HUES64 (cell line): ENCODE data around the gene CD24. TPM values are rescaled to one million over a fixed set of nuclear protein-coding genes. Genes with fewer than 3 reads are reported as not detected.
"Not testable (repeated sequence)": the region's sequence is repeated elsewhere in the genome, so short reads cannot be mapped to it uniquely, and the experiment has no call there.

Experiments
- H3K27ac ChIP-seq: 2 replicates; pipeline ENCODE4 v1.7.0; 2013; ENCODE audit warnings: low read depth, low read length, inconsistent platforms
- H3K27me3 ChIP-seq: 2 replicates; pipeline ENCODE4 v1.6.1; 2013; ENCODE audit warnings: mild to moderate bottlenecking, low read length; ENCODE audit not compliant: insufficient read depth
- H3K36me3 ChIP-seq: 2 replicates; pipeline ENCODE4 v1.6.1; 2013; ENCODE audit warnings: mild to moderate bottlenecking, low read length; ENCODE audit not compliant: insufficient read depth
- H3K4me1 ChIP-seq: 2 replicates; pipeline ENCODE4 v1.6.1; 2013; ENCODE audit warnings: mild to moderate bottlenecking, low read length, moderate library complexity; ENCODE audit not compliant: insufficient read depth
- H3K4me3 ChIP-seq: 2 replicates; pipeline ENCODE4 v1.5.1; 2013; ENCODE audit warnings: mild to moderate bottlenecking, low read length, moderate library complexity
- H3K9ac ChIP-seq: 2 replicates; pipeline ENCODE4 v1.6.1; 2013; ENCODE audit warnings: mild to moderate bottlenecking, low read depth, low read length
- H3K9me3 ChIP-seq: 2 replicates; pipeline ENCODE4 v1.6.1; 2013; ENCODE audit warnings: low read depth, low read length; ENCODE audit not compliant: insufficient read depth
- WGBS: fragments of 150-250, 120-280 bp; methylation state at CpG from one replicate; pipeline ENCODE4 v1.1.7; 2013; ENCODE audit warnings: missing lambda C conversion rate; 5-methylcytosine and 5-hydroxymethylcytosine counted together
- polyA plus RNA-seq, 2 experiments: library from polyadenylated mRNA; stranded (reverse); fragments of 50-300 nt; gene quantifications; one replicate each; pipeline ENCODE4 v1.2.3, GENCODE V29; 2013

Gene CD24, protein sequence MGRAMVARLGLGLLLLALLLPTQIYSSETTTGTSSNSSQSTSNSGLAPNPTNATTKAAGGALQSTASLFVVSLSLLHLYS
- polyA plus RNA-seq (2013, experiment 1 of 2) = 1,556 TPM
- polyA plus RNA-seq (2013, experiment 2 of 2) = 1,396 TPM

- H3K9ac ChIP-seq = peak within 1 kb of the TSS; percentile 100
- WGBS = under 1% methylated on average over 73 of the region's 73 CpGs
- peak within 1 kb of the TSS; percentile 100 for H3K4me3 ChIP-seq
- peaks cover 38% of the 10 kb centered on the region for H3K36me3 ChIP-seq
- peak within 1 kb of the TSS; percentile 99 for H3K27ac ChIP-seq
- H3K27me3 ChIP-seq = no peaks in the 10 kb centered on the region
- peaks cover 23% of the 10 kb centered on the region for H3K4me1 ChIP-seq
- no peaks in the 10 kb centered on the region for H3K9me3 ChIP-seq
These were observed at the start of gene CD24 for GRCh38 chr6:106974336-106974998. Gene CD24, minus strand, starts transcription at chr6:106974729. Its CDS starts 83 bp downstream, at chr6:106974646.

- H3K4me3 ChIP-seq = no peak overlapping the region
- H3K27ac ChIP-seq = no peak overlapping the region
- H3K36me3 ChIP-seq = no peaks in the 10 kb centered on the region
- no peaks in the 10 kb centered on the region for H3K4me1 ChIP-seq
- no peaks in the 10 kb centered on the region for H3K27me3 ChIP-seq
- no peak overlapping the region for H3K9ac ChIP-seq
- no CpG with 5 or more reads among the region's 1 CpG for WGBS
- H3K9me3 ChIP-seq = no peaks in the 10 kb centered on the region
These were observed 47.1 kb upstream of the CD24 start for GRCh38 chr6:107021446-107022185.

GRCh38 chr6:107020239-107020638, 45.7 kb upstream of the CD24 start:
- Histone ChIP-seq H3K9me3 (no peaks in the 10 kb centered on the region), H3K4me3 (no peak overlapping the region), H3K27ac (no peak overlapping the region), H3K27me3 (no peaks in the 10 kb centered on the region), H3K4me1 (no peaks in the 10 kb centered on the region), H3K36me3 (no peaks in the 10 kb centered on the region), H3K9ac (no peak overlapping the region)
- WGBS = 91% methylated on average over 4 of the region's 4 CpGs

- WGBS = 93% methylated on average over 8 of the region's 8 CpGs
- not testable (repeated sequence) for H3K27ac ChIP-seq, H3K9me3 ChIP-seq, H3K9ac ChIP-seq, H3K27me3 ChIP-seq, H3K36me3 ChIP-seq, H3K4me3 ChIP-seq, H3K4me1 ChIP-seq
These were observed 45.1 kb upstream of the CD24 start for GRCh38 chr6:107019628-107020027.

DNA sequence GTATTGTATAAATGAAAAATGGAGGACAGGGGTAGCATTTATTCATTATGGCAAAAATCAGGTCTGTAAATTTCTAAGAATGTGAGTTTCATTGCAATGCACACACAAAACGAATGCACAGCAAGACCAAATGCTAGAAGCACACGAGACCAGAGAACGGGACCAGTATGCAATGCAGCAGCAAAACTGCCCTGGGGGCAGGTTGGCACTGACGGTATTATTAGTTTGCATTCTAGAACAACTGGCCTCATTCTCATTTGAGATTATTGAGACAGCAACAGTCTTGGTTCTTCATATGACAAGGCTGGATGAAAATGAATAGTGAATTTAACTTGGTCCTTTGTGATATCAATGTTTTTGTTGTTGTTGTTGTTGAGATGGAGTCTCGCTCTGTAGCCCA, 44.5 kb upstream of the CD24 start:
- Histone ChIP-seq H3K9ac (no peak overlapping the region), H3K36me3 (no peaks in the 10 kb centered on the region), H3K4me1 (no peaks in the 10 kb centered on the region), H3K27me3 (no peaks in the 10 kb centered on the region), H3K4me3 (no peak overlapping the region), H3K9me3 (no peaks in the 10 kb centered on the region), H3K27ac (no peak overlapping the region)
- 97% methylated on average over 5 of the region's 5 CpGs for WGBS

DNA sequence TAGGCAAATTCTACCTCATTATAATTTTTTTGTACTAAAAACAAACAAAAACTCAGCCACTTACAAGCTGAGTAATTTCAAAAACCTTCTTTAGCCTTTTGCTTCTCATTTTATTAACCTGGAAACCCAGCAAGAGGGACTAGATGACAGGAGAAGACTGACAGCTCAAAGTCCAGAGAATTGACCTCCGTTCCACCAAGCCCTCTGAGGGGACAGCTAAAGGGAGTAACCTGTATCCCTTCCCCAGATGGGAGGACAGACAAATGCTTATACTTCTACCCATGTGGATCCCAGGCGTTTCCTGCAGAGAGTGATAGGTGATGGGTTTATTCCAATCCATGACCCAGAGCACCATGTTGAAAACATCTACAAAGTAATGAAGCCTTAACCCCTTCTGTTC, 35.0 kb upstream of the CD24 start:
- 100% methylated on average over 1 of the region's 2 CpGs for WGBS
- H3K36me3 ChIP-seq = no peaks in the 10 kb centered on the region
- H3K27ac ChIP-seq = no peak overlapping the region

GRCh38 chr6:106997392-106998158, 23.0 kb upstream of the CD24 start:
- no peak overlapping the region for H3K27ac ChIP-seq
- H3K9ac ChIP-seq = no peak overlapping the region
- peaks cover under 1% of the 10 kb centered on the region; the same call in 1 of the 2 replicates for H3K4me1 ChIP-seq
- WGBS = 54% methylated on average over 9 of the region's 10 CpGs
- H3K9me3 ChIP-seq = no peaks in the 10 kb centered on the region
- no peaks in the 10 kb centered on the region for H3K27me3 ChIP-seq
- no peaks in the 10 kb centered on the region for H3K36me3 ChIP-seq
- no peak overlapping the region for H3K4me3 ChIP-seq

More for the DNA sequence above, 35.0 kb upstream of the CD24 start:
- no peaks in the 10 kb centered on the region for H3K9me3 ChIP-seq
- no peak overlapping the region for H3K9ac ChIP-seq
- H3K27me3 ChIP-seq = no peaks in the 10 kb centered on the region
- no peak overlapping the region for H3K4me3 ChIP-seq
- no peaks in the 10 kb centered on the region for H3K4me1 ChIP-seq

DNA sequence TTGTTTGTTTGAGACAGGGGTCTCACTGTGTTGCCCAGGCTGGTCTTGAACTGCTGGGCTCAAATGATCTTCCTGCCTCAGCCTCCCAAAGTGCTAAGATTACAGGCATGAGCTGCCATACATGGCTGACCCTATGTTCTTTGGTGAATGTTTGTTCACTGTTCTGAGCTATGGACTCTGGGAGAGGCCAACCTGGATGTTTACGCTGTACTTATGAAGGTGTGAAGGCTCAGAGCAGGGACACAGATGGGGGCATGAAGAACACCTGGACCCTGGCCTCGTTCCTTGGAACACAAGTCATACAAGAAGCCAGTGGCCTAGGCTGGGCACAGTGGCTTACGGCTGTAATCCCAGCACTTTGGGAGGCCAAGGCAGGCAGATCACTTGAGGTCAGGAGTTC, 21.1 kb upstream of the CD24 start:
- no peaks in the 10 kb centered on the region for H3K9me3 ChIP-seq
- H3K27me3 ChIP-seq = no peaks in the 10 kb centered on the region
- H3K36me3 ChIP-seq = no peaks in the 10 kb centered on the region
- H3K4me3 ChIP-seq = no peak overlapping the region
- no peak overlapping the region for H3K27ac ChIP-seq
- H3K4me1 ChIP-seq = peaks cover 3% of the 10 kb centered on the region; the same call in 1 of the 2 replicates
- no peak overlapping the region for H3K9ac ChIP-seq
- WGBS = 94% methylated on average over 3 of the region's 3 CpGs

- not testable (repeated sequence) for H3K4me3 ChIP-seq, H3K4me1 ChIP-seq, H3K9me3 ChIP-seq, H3K27ac ChIP-seq, H3K27me3 ChIP-seq, H3K9ac ChIP-seq, H3K36me3 ChIP-seq
- WGBS = 90% methylated on average over 3 of the region's 3 CpGs
These were observed 15.2 kb upstream of the CD24 start for GRCh38 chr6:106989737-106990136.

- Histone ChIP-seq H3K9ac (no peak overlapping the region), H3K9me3 (no peaks in the 10 kb centered on the region), H3K36me3 (no peaks in the 10 kb centered on the region), H3K27ac (no peak overlapping the region), H3K4me3 (no peak overlapping the region), H3K27me3 (no peaks in the 10 kb centered on the region), H3K4me1 (peaks cover 3% of the 10 kb centered on the region; the same call in 1 of the 2 replicates)
- WGBS = 75% methylated on average over 1 of the region's 3 CpGs
These were observed 14.1 kb upstream of the CD24 start for GRCh38 chr6:106988664-106989063.

DNA sequence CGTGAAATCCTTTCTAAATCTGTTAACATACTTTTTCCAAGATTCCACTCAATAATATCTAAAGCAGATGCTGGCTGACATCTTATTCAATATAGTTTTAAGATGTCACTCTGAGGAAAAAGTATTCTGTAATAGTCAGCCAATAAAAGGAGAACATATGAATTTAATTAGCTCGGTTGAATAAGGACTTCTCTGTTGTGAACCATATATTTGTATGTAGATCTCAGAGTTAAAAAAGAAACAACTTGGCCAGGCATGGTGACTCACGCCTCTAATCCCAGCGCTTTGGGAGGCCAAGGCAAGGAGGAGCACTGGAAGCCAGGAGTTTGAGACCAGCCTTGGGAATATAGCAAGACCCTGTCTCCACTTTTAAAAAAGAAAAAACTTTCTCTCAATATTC, 7.4 kb upstream of the CD24 start:
- no peak overlapping the region for H3K27ac ChIP-seq
- 92% methylated on average over 4 of the region's 4 CpGs for WGBS
- no peak overlapping the region for H3K4me3 ChIP-seq
- H3K27me3 ChIP-seq = no peaks in the 10 kb centered on the region
- H3K9me3 ChIP-seq = no peaks in the 10 kb centered on the region
- H3K36me3 ChIP-seq = no peaks in the 10 kb centered on the region
- H3K9ac ChIP-seq = no peak overlapping the region
- peaks cover 17% of the 10 kb centered on the region; the same call in 1 of the 2 replicates for H3K4me1 ChIP-seq
